GM12878 (cell line): ENCODE measurements around the gene TANK. TPM values are rescaled to one million over a fixed set of nuclear protein-coding genes. Genes with fewer than 3 reads are reported as not detected.
A peak's percentile ranks its signal among the peaks of the same experiment; 100 is the strongest.

ENCODE experiments used
- ATAC-seq: fragments of 200-7000 bp; cut with Tn5 transposase; 3 replicates; pipeline ENCODE4 v1.9.1; 2020; ENCODE audit warnings: mild to moderate bottlenecking, moderate library complexity
- BruUV-seq: library from RNA; stranded (reverse); fragments of 400-500 nt; replicated peaks from 2 replicates; lab custom pipeline; 2021; lab: Mats Ljungman, UMichigan
- CTCF ChIA-PET: fragments of 300-600 bp; sonication (Branson Sonifier 250); formaldehyde crosslinking; extraction: SDS; loops from one replicate; lab custom pipeline; 2021; ENCODE audit warnings: inconsistent platforms; lab: Yijun Ruan, JAX
- POLR2A ChIA-PET: fragments of 350-600 bp; formaldehyde crosslinking; extraction: SDS; loops from one replicate; lab custom pipeline; 2021; ENCODE audit warnings: inconsistent platforms; lab: Charles Lee
- RAD21 ChIA-PET: fragments of 300-600 bp; sonication (Branson Sonifier 250); formaldehyde crosslinking; loops from one replicate; lab custom pipeline; 2023; ENCODE audit warnings: antibody characterized with exemption; ENCODE audit not compliant: unreplicated experiment; lab: Charles Lee
- SMC1A ChIA-PET: fragments of 300-600 bp; sonication (Branson Sonifier 250); formaldehyde crosslinking; loops from one replicate; lab custom pipeline; 2023; ENCODE audit not compliant: unreplicated experiment, uncharacterized antibody; lab: Charles Lee
- DNase-seq: peaks from one replicate; pipeline ENCODE4 v3.0.0-alpha.2; 2011; ENCODE audit warnings: low read depth, low spot score
- FAIRE-seq: peaks from 3 replicates; lab custom pipeline; 2011; peaks lifted over from hg19 to GRCh38; lab: Jason Lieb, UNC
- H2AFZ ChIP-seq: 2 replicates; pipeline ENCODE4 v1.6.0; 2011; ENCODE audit warnings: low read depth, low read length, control low read depth; ENCODE audit not compliant: control insufficient read depth
- H3K27ac ChIP-seq: 2 replicates; pipeline ENCODE4 v1.5.1; 2011; ENCODE audit warnings: control low read depth; ENCODE audit not compliant: control insufficient read depth, insufficient read depth
- H3K27me3 ChIP-seq, 2 experiments: replicated peaks in 1 of 2; 2 replicates each; pipeline versions ENCODE4 v1.6.0 to v1.6.1; 2011; ENCODE audit warnings: low read length in 1 of 2; ENCODE audit not compliant: control insufficient read depth in 2 of 2, insufficient read depth in 2 of 2
- H3K36me3 ChIP-seq, 2 experiments: 2 replicates each; pipeline ENCODE4 v1.5.1; 2011; ENCODE audit warnings: low read length in 1 of 2; ENCODE audit not compliant: control insufficient read depth in 2 of 2, insufficient read depth in 2 of 2
- H3K4me1 ChIP-seq: 2 replicates; pipeline ENCODE4 v1.6.1; 2011; ENCODE audit warnings: mild to moderate bottlenecking, low read length, moderate library complexity, mixed read lengths; ENCODE audit not compliant: control insufficient read depth, insufficient read depth
- H3K4me2 ChIP-seq: 2 replicates; pipeline ENCODE4 v1.6.0; 2011; ENCODE audit warnings: control low read depth; ENCODE audit not compliant: control insufficient read depth, insufficient read depth
- H3K4me3 ChIP-seq: fragments of 200-600 bp; sonication (generic); 2 replicates; pipeline ENCODE4 v1.5.1; 2016
- H3K79me2 ChIP-seq: 2 replicates; pipeline ENCODE4 v1.6.0; 2011; ENCODE audit warnings: low read length; ENCODE audit not compliant: control insufficient read depth, insufficient read depth
- H3K9ac ChIP-seq: 2 replicates; pipeline ENCODE4 v1.8.0; 2011; ENCODE audit warnings: low read length, control low read depth, mixed read lengths; ENCODE audit not compliant: control insufficient read depth, insufficient read depth
- H3K9me3 ChIP-seq: replicated peaks from 3 replicates; pipeline ENCODE4 v1.5.1; 2011; ENCODE audit warnings: mild to moderate bottlenecking, low read length; ENCODE audit not compliant: control insufficient read depth, insufficient read depth
- H4K20me1 ChIP-seq: 2 replicates; pipeline ENCODE4 v1.6.0; 2011; ENCODE audit not compliant: control insufficient read depth, insufficient read depth
- BCL11A ChIP-seq: IDR thresholded peaks from 2 replicates; pipeline ENCODE4 v1.6.1; 2011; ENCODE audit warnings: low read depth, low read length
- BCL3 ChIP-seq: IDR thresholded peaks from 2 replicates; pipeline ENCODE4 v1.6.1; 2011; ENCODE audit warnings: borderline replicate concordance, low read depth, mild to moderate bottlenecking, moderate library complexity, low read length; ENCODE audit not compliant: insufficient read depth, poor library complexity, severe bottlenecking
- ESRRA ChIP-seq: IDR thresholded peaks from 2 replicates; pipeline ENCODE4 v1.6.1; 2012; ENCODE audit warnings: mild to moderate bottlenecking, low read length, improper control_type of control experiment
- FOS ChIP-seq: IDR thresholded peaks from 3 replicates; pipeline ENCODE4 v1.6.1; 2011; ENCODE audit warnings: borderline replicate concordance; ENCODE audit not compliant: insufficient read length; ENCODE audit errors: extremely low read depth
- FOXM1 ChIP-seq: IDR thresholded peaks from 2 replicates; pipeline ENCODE4 v1.6.1; 2012; ENCODE audit warnings: low read depth, mild to moderate bottlenecking, inconsistent platforms, low read length, moderate library complexity
- HDAC6 ChIP-seq: fragments of 200-600 bp; sonication (generic); IDR thresholded peaks from one replicate; pipeline ENCODE4 v1.8.0; 2017; ENCODE audit warnings: antibody characterized with exemption; ENCODE audit not compliant: unreplicated experiment
- IKZF2 ChIP-seq, 2 experiments: fragments of 450-650 bp; IDR thresholded peaks; 2 replicates each; pipeline ENCODE4 v1.6.1; 2017; ENCODE audit warnings: mild to moderate bottlenecking in 2 of 2, moderate library complexity in 2 of 2
- MTA2 ChIP-seq: fragments of 450-650 bp; IDR thresholded peaks from 2 replicates; pipeline ENCODE4 v1.6.1; 2016; ENCODE audit warnings: low read depth, mild to moderate bottlenecking, moderate library complexity
- NKRF ChIP-seq: fragments of 450-650 bp; conservative IDR thresholded peaks from 2 replicates; pipeline ENCODE4 v1.6.1; 2017; ENCODE audit warnings: mild to moderate bottlenecking, moderate library complexity
- PBX3 ChIP-seq: IDR thresholded peaks from 2 replicates; pipeline ENCODE4 v1.6.1; 2011; ENCODE audit warnings: mild to moderate bottlenecking, low read depth, low read length, moderate library complexity; ENCODE audit not compliant: insufficient replicate concordance
- RAD51 ChIP-seq: fragments of 450-650 bp; IDR thresholded peaks from 2 replicates; pipeline ENCODE4 v1.6.1; 2016; ENCODE audit warnings: moderate library complexity, mild to moderate bottlenecking, inconsistent platforms
- SPI1 ChIP-seq: IDR thresholded peaks from 2 replicates; pipeline ENCODE4 v1.6.1; 2011; ENCODE audit warnings: low read depth, mild to moderate bottlenecking, low read length, moderate library complexity, borderline replicate concordance; ENCODE audit not compliant: insufficient read depth
- SUPT20H ChIP-seq: IDR thresholded peaks from 2 replicates; pipeline ENCODE4 v1.6.1; 2011; ENCODE audit warnings: low read depth, mild to moderate bottlenecking, low read length, moderate library complexity, borderline replicate concordance; ENCODE audit not compliant: control insufficient read depth
- WGBS: methylation state at CpG from one replicate; pipeline ENCODE4 v1.1.6; 2016; ENCODE audit warnings: low lambda C conversion rate; ENCODE audit not compliant: insufficient replicate concordance, insufficient coverage; ENCODE audit errors: missing lambda C conversion rate; 5-methylcytosine and 5-hydroxymethylcytosine counted together
- in situ Hi-C: fragments of 300-500 bp; cut with MboI; formaldehyde crosslinking; loops from 9 replicates; pipeline ENCODE4 v1.14.3; 2018; ENCODE audit warnings: mixed read lengths
- intact Hi-C: fragments of 100-400 bp; cut with micrococcal nuclease; formaldehyde crosslinking; loops from one replicate; pipeline ENCODE4 v1.14.2; 2022; ENCODE audit not compliant: unreplicated experiment
- polyA plus RNA-seq, 11 experiments: library from polyadenylated mRNA; depleted of rRNA in 4 of 11; unstranded in 6 of 11; stranded (reverse) in 5 of 11; fragments of >200 nt; fragmentation: Nextera tagmentation in 4 of 11; fragmentation: Illumina TruSeq in 1 of 11; extraction: Ambion mirVana in 4 of 11; extraction: Trizol in 1 of 11; gene quantifications; 1 replicate in 1 of 11; 2 replicates in 10 of 11; pipeline versions ENCODE4 v1.2.1 to v1.2.3, GENCODE V29; 2011 to 2016; ENCODE audit warnings: inconsistent platforms in 2 of 11, missing spikeins in 2 of 11, low read depth in 1 of 11
- total RNA-seq, 4 experiments: library from RNA; depleted of rRNA in 3 of 4; stranded (reverse); fragments of >200 nt in 3 of 4; fragmentation: Illumina TruSeq in 1 of 4; extraction: Trizol in 1 of 4; gene quantifications; 2 replicates each; pipeline versions ENCODE4 v1.2.1 to v1.2.3, GENCODE V29; 2013 to 2021

TANK gene
- total and polyA plus RNA-seq, 10 of the 15 experiments (the other 5 are each of a cell fraction or from before 2014, with no cell fraction given), result 48.6 to 127 (median 103) TPM

GRCh38 chr2:161172901-161173540, 12.8 kb downstream of the TANK start (continued):
- no peak for TF ChIP-seq NKRF
- TF ChIP-seq ESRRA, result no peak

- ChIA-PET RAD21 (interaction anchor here (1.1 to 3.2 kb wide), 4 partner anchors 27 to 110 kb away, joined by 3 to 11 read pairs (median 6); no protein-coding TSS in a partner anchor), CTCF (interaction anchor here (0.6 to 0.8 kb wide), 2 partner anchors 38 to 62 kb away, joined by 3 to 4 read pairs; no protein-coding TSS in a partner anchor), SMC1A (interaction anchor here (0.7 to 2.4 kb wide), 9 partner anchors 9 to 110 kb away, joined by 3 to 7 read pairs (median 4); no protein-coding TSS in a partner anchor), POLR2A (interaction anchor here (0.6 kb wide), 1 partner anchor 72 kb away, joined by 5 read pairs; no protein-coding TSS in a partner anchor)
- Histone ChIP-seq H3K4me3 (no peak overlapping the region), H4K20me1 (no peaks in the 10 kb centered on the region), H3K9ac (no peak overlapping the region), H2AFZ (no peak overlapping the region), H3K36me3 (peaks cover 0 to 11% of the 10 kb centered on the region in 2 experiments; a peak in 2 of 4 replicates), H3K27me3 (no peaks in the 10 kb centered on the region), H3K4me2 (0 out of 2 replicates have a peak overlapping the region, but pooled peaks have one; percentile 69), H3K79me2 (peaks cover 86% of the 10 kb centered on the region), H3K27ac (peak overlapping the region; percentile 36), H3K4me1 (peaks cover 52% of the 10 kb centered on the region), H3K9me3 (peaks cover 25% of the 10 kb centered on the region)
- ATAC-seq, result peak; percentile 43
- DNase-seq, result no peak
- no peak for FAIRE-seq
- WGBS, result 97% methylated on average over 2 of the region's 2 CpGs
- no TSS peak for BruUV-seq
- in situ Hi-C loops, result no loop called here
- TF ChIP-seq HDAC6 (no peak), IKZF2 (IDR thresholded peaks at IDR 0.05) (peak in 1 of 2 experiments; percentile 36; a peak in 2 of 4 replicates), BCL11A (peak; percentile 54; the same call in 1 of the 2 replicates), SUPT20H (no peak), MTA2 (peak; percentile 91), PBX3 (no peak), SPI1 (peak; percentile 74; the same call in 1 of the 2 replicates), BCL3 (no peak), FOS (no peak), RAD51 (peak; percentile 50; the same call in 1 of the 2 replicates), FOXM1 (peak; percentile 8; the same call in 1 of the 2 replicates)
- intact Hi-C loops, result loop anchor here (1.0 to 5.0 kb wide), 2 partner anchors 10 to 36 kb away; no protein-coding TSS in a partner anchor
These were observed 13.4 kb downstream of the TANK start for GRCh38 chr2:161173541-161174194.
